SK-N-SH treated with all-trans-retinoic acid at 6 μM for 48 hours (cell line): ENCODE data around the gene PSMA4.

Experiments used
- ATAC-seq: fragments of 200-7000 bp; cut with Tn5 transposase; 3 replicates; pipeline ENCODE4 v1.9.1; 2020; ENCODE audit warnings: mild to moderate bottlenecking, moderate library complexity
- ARNTL ChIP-seq: fragments of 450-650 bp; formaldehyde crosslinking; IDR thresholded peaks from 2 replicates; pipeline ENCODE4 v1.5.0; 2020; ENCODE audit warnings: low read depth, mild to moderate bottlenecking, moderate library complexity, borderline replicate concordance
- BACH2 ChIP-seq: fragments of 250-450 bp; sonication (Bioruptor Pico); IDR thresholded peaks from 2 replicates; pipeline ENCODE4 v1.9.0; 2021; ENCODE audit warnings: mild to moderate bottlenecking, borderline replicate concordance
- CREB5 ChIP-seq: fragments of 250-450 bp; sonication (Bioruptor Pico); IDR thresholded peaks from 2 replicates; pipeline ENCODE4 v1.5.1; 2020; ENCODE audit warnings: low read depth, mild to moderate bottlenecking, moderate library complexity
- CSRNP3 ChIP-seq: fragments of 250-450 bp; sonication (Bioruptor Pico); IDR thresholded peaks from 2 replicates; pipeline ENCODE4 v1.5.1; 2021; ENCODE audit warnings: mild to moderate bottlenecking, moderate library complexity
- ESRRG ChIP-seq: fragments of 250-450 bp; sonication (Bioruptor Pico); IDR thresholded peaks from 2 replicates; pipeline ENCODE4 v1.6.1; 2021; ENCODE audit warnings: mild to moderate bottlenecking
- GLIS3 ChIP-seq: fragments of 250-450 bp; sonication (Bioruptor Pico); IDR thresholded peaks from 2 replicates; pipeline ENCODE4 v1.5.0; 2020; ENCODE audit warnings: mild to moderate bottlenecking, moderate library complexity
- ISL1 ChIP-seq: fragments of 250-450 bp; sonication (Bioruptor Pico); IDR thresholded peaks from 2 replicates; pipeline ENCODE4 v2.1.2; 2022; ENCODE audit warnings: mild to moderate bottlenecking, moderate library complexity
- OSR1 ChIP-seq: fragments of 250-450 bp; sonication (Bioruptor Pico); IDR thresholded peaks from 2 replicates; pipeline ENCODE4 v1.8.0; 2022; ENCODE audit warnings: moderate library complexity, mild to moderate bottlenecking, inconsistent platforms
- PATZ1 ChIP-seq: fragments of 250-450 bp; sonication (Bioruptor Pico); IDR thresholded peaks from 2 replicates; pipeline ENCODE4 v1.8.0; 2020; ENCODE audit warnings: mild to moderate bottlenecking, moderate library complexity, borderline replicate concordance
- POU6F1 ChIP-seq: fragments of 250-450 bp; sonication (Bioruptor Pico); IDR thresholded peaks from 2 replicates; pipeline ENCODE4 v1.8.0; 2021; ENCODE audit warnings: low read depth, mild to moderate bottlenecking, moderate library complexity, borderline replicate concordance
- PPARA ChIP-seq: fragments of 250-450 bp; sonication (Bioruptor Pico); IDR thresholded peaks from 2 replicates; pipeline ENCODE4 v1.5.0; 2020; ENCODE audit warnings: mild to moderate bottlenecking, borderline replicate concordance
- RARB ChIP-seq: fragments of 250-450 bp; sonication (Bioruptor Pico); IDR thresholded peaks from 2 replicates; pipeline ENCODE4 v1.8.0; 2021; ENCODE audit warnings: mild to moderate bottlenecking, moderate library complexity
- SNAI2 ChIP-seq: fragments of 250-450 bp; sonication (Bioruptor Pico); IDR thresholded peaks from 2 replicates; pipeline ENCODE4 v1.5.0; 2020; ENCODE audit warnings: mild to moderate bottlenecking, moderate library complexity
- TCF4 ChIP-seq: fragments of 250-450 bp; sonication (Bioruptor Pico); IDR thresholded peaks from 2 replicates; pipeline ENCODE4 v1.8.0; 2021; ENCODE audit warnings: mild to moderate bottlenecking, moderate library complexity, borderline replicate concordance
- TOX ChIP-seq: fragments of 250-450 bp; sonication (Bioruptor Pico); IDR thresholded peaks from 2 replicates; pipeline ENCODE4 v1.8.0; 2021; ENCODE audit warnings: mild to moderate bottlenecking, moderate library complexity, borderline replicate concordance
- ZC3H10 ChIP-seq: fragments of 250-450 bp; sonication (Bioruptor Pico); IDR thresholded peaks from 2 replicates; pipeline ENCODE4 v1.5.1; 2021; ENCODE audit warnings: mild to moderate bottlenecking, moderate library complexity
- ZFP3 ChIP-seq: fragments of 250-450 bp; sonication (Bioruptor Pico); IDR thresholded peaks from 2 replicates; pipeline ENCODE4 v1.5.0; 2020; ENCODE audit warnings: mild to moderate bottlenecking, moderate library complexity
- ZFP30 ChIP-seq: fragments of 450-650 bp; formaldehyde crosslinking; IDR thresholded peaks from 2 replicates; pipeline ENCODE4 v1.5.0; 2022; ENCODE audit warnings: mild to moderate bottlenecking, moderate library complexity
- ZNF565 ChIP-seq: fragments of 450-650 bp; formaldehyde crosslinking; conservative IDR thresholded peaks from 2 replicates; pipeline ENCODE4 v1.5.0; 2020; ENCODE audit warnings: low read depth, mild to moderate bottlenecking, moderate library complexity
- ZNF70 ChIP-seq: fragments of 450-650 bp; formaldehyde crosslinking; IDR thresholded peaks from 2 replicates; pipeline ENCODE4 v1.5.0; 2020; ENCODE audit warnings: mild to moderate bottlenecking, moderate library complexity
- ZNF8 ChIP-seq: fragments of 450-650 bp; formaldehyde crosslinking; IDR thresholded peaks from 2 replicates; pipeline ENCODE4 v1.5.0; 2020; ENCODE audit warnings: mild to moderate bottlenecking, moderate library complexity

Gene PSMA4

GRCh38 chr15:78571382-78571781, 31.1 kb downstream of the PSMA4 start:
- no peak for ATAC-seq
- TF ChIP-seq BACH2 (CRISPR knock-in tag) (no peak), ARNTL (CRISPR knock-in tag) (no peak), ZFP3 (CRISPR knock-in tag) (no peak), ZNF70 (CRISPR knock-in tag) (no peak), POU6F1 (CRISPR knock-in tag) (no peak), PPARA (CRISPR knock-in tag) (no peak), ESRRG (CRISPR knock-in tag) (no peak), CREB5 (no peak), CSRNP3 (CRISPR knock-in tag) (no peak), SNAI2 (no peak), TCF4 (CRISPR knock-in tag) (no peak), ZFP30 (CRISPR knock-in tag) (no peak), ISL1 (CRISPR knock-in tag) (no peak), PATZ1 (CRISPR knock-in tag) (no peak), GLIS3 (CRISPR knock-in tag) (no peak), ZC3H10 (no peak), OSR1 (no peak), ZNF565 (CRISPR knock-in tag) (no peak), TOX (CRISPR knock-in tag) (no peak), RARB (no peak)

- TF ChIP-seq POU6F1 (CRISPR knock-in tag) = no peak
- TF ChIP-seq PATZ1 (CRISPR knock-in tag) = no peak
- TF ChIP-seq BACH2 (CRISPR knock-in tag) = no peak
- TF ChIP-seq ISL1 (CRISPR knock-in tag) = no peak
- no peak for TF ChIP-seq OSR1
- no peak for TF ChIP-seq TCF4 (CRISPR knock-in tag)
- TF ChIP-seq ZNF70 (CRISPR knock-in tag) = no peak
- no peak for TF ChIP-seq ZFP30 (CRISPR knock-in tag)
- no peak for TF ChIP-seq TOX (CRISPR knock-in tag)
- no peak for TF ChIP-seq CSRNP3 (CRISPR knock-in tag)
- no peak for TF ChIP-seq ZNF8
- no peak for TF ChIP-seq ZNF565 (CRISPR knock-in tag)
- TF ChIP-seq ZC3H10 = no peak
- TF ChIP-seq, all 23 proteins: peak for 0
- ATAC-seq = no peak
Observed at GRCh38 chr15:78573416-78573815, 33.2 kb downstream of the PSMA4 start.
